Activated T-cell treated with anti-CD3 and anti-CD28 coated beads for 4 hours (primary cell): ENCODE measurements around the gene MYO1A.

Experiments
- DNase-seq: peaks from one replicate; pipeline ENCODE4 v3.0.0-alpha.2; 2020

The MYO1A gene

GRCh38 chr12:57012600-57013465 is 37.1 kb downstream of the MYO1A start:
- DNase-seq: no peak

- no peak for DNase-seq
Measured at GRCh38 chr12:57011438-57012424, 38.2 kb downstream of the MYO1A start.

- DNase-seq: no peak
Measured at GRCh38 chr12:57010627-57011247, 39.2 kb downstream of the MYO1A start.

GRCh38 chr12:57009949-57010626 is 39.8 kb downstream of the MYO1A start:
- DNase-seq: no peak

GRCh38 chr12:57008178-57008577 is 41.8 kb downstream of the MYO1A start:
- no peak for DNase-seq

- DNase-seq: peak; percentile 34
Measured at GRCh38 chr12:57006809-57007475, 43.0 kb downstream of the MYO1A start.

GRCh38 chr12:57005980-57006808 is 43.7 kb downstream of the MYO1A start, which contains the start of gene ZBTB39:
Gene ZBTB39 (minus strand): TSS chr12:57006546. CDS start chr12:57004917, 1,629 bp downstream.
- peak; percentile 45 for DNase-seq

GRCh38 chr12:57004651-57005050 is 45.3 kb downstream of the MYO1A start:
- DNase-seq: no peak

- DNase-seq: no peak
Measured at GRCh38 chr12:57003395-57003794, 46.5 kb downstream of the MYO1A start.

- peak; percentile 74 for DNase-seq
Measured at GRCh38 chr12:57001448-57001906, 48.5 kb downstream of the MYO1A start.

- no peak for DNase-seq
Measured at GRCh38 chr12:57000393-57000792, 49.5 kb downstream of the MYO1A start.

GRCh38 chr12:56999456-56999855 is 50.5 kb downstream of the MYO1A start:
- DNase-seq: no peak

- DNase-seq: no peak
Measured at GRCh38 chr12:56998981-56999380, 50.9 kb downstream of the MYO1A start.

GRCh38 chr12:56998316-56998715 is 51.6 kb downstream of the MYO1A start:
- no peak for DNase-seq

- DNase-seq: no peak
Measured at GRCh38 chr12:56996793-56997545, 53.0 kb downstream of the MYO1A start.

GRCh38 chr12:56995930-56996496 is 53.9 kb downstream of the MYO1A start:
- no peak for DNase-seq

GRCh38 chr12:56995201-56995929 is 54.6 kb downstream of the MYO1A start:
- DNase-seq: no peak

GRCh38 chr12:56994231-56994746 is 55.6 kb downstream of the MYO1A start:
- no peak for DNase-seq

GRCh38 chr12:56993346-56993745 is 56.6 kb downstream of the MYO1A start:
- DNase-seq: no peak
